H7 (cell line): ENCODE results near the gene ZNF701. TPM values are rescaled to one million over a fixed set of nuclear protein-coding genes. Genes with fewer than 3 reads are reported as not detected.

Experiments used
- total RNA-seq: library from RNA; depleted of rRNA; stranded (reverse); fragments of >200 nt; shearing (Covaris generic); gene quantifications from 2 replicates; pipeline ENCODE4 v1.2.3, GENCODE V29; 2014; rRNA removed

ZNF701 gene
- total RNA-seq, 1 experiment from 2014 or later, result 15.2 TPM

Other genes with a start within 250 kb of the ZNF701 start
- 6.6 and 8.6 TPM in 2 replicates for gene ZNF610, start 234.0 kb upstream of the ZNF701 start, total RNA-seq
- gene ZNF880, start 200.4 kb upstream of the ZNF701 start, total RNA-seq, result 0.66 and 4.0 TPM in 2 replicates
- 0.28 and 0.30 TPM in 2 replicates for gene ZNF528, start 172.4 kb upstream of the ZNF701 start, total RNA-seq
- gene ZNF534, start 141.1 kb upstream of the ZNF701 start, total RNA-seq, result not detected in 2 replicates
- gene ZNF578, start 116.7 kb upstream of the ZNF701 start, total RNA-seq, result 16.8 and 22.7 TPM in 2 replicates
- gene ZNF808, start 42.6 kb upstream of the ZNF701 start, total RNA-seq, result 15.2 and 28.0 TPM in 2 replicates
- 16.5 and 35.1 TPM in 2 replicates for gene ZNF83, start 68.1 kb downstream of the ZNF701 start, total RNA-seq
- 10.0 and 10.7 TPM in 2 replicates for gene ZNF611, start 164.8 kb downstream of the ZNF701 start, total RNA-seq
- gene ZNF600, start 216.5 kb downstream of the ZNF701 start, total RNA-seq, result 5.8 TPM in 2 replicates